GM12892 (cell line): ENCODE results near the gene DOCK6.

Experiments used
- POLR2A ChIP-seq: IDR thresholded peaks from 2 replicates; pipeline ENCODE4 v1.6.1; 2011; ENCODE audit warnings: low read depth, low read length, control low read depth
- POLR2AphosphoS5 ChIP-seq: IDR thresholded peaks from 2 replicates; pipeline ENCODE4 v1.6.1; 2011; ENCODE audit warnings: low read depth, low read length, control low read depth
- TAF1 ChIP-seq: IDR thresholded peaks from 2 replicates; pipeline ENCODE4 v1.6.1; 2011; ENCODE audit warnings: low read depth, mild to moderate bottlenecking, control low read depth, low read length, borderline replicate concordance

DNA sequence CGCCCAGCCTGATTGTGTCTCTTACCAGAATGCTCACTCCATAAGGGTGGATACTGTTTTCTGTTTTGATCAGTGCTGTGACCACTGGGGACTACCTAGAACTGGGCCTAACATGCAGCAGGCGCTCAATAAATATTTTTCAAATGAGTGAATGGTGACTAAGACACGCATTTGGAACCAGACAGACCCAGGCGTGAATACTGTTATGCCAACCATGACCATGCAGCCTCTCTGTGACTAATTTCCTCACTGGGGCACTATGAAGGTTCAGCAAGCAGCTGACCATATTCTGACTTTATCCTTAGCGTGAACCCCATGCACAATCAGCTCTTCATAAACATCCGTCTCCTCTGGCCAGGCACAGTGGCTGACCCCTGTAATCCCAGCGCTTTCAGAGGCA lies 93.8 kb downstream of the DOCK6 start:
- no peak for TF ChIP-seq POLR2A
- no peak for TF ChIP-seq POLR2AphosphoS5
- TF ChIP-seq TAF1, result no peak
